HL-60 (cell line): ENCODE measurements around the gene RAB11FIP5.

Experiments
- POLR2AphosphoS5 ChIP-seq: IDR thresholded peaks from 2 replicates; pipeline ENCODE4 v1.6.1; 2012; ENCODE audit warnings: low read depth
- TF ChIP-seq, protein P1 (sequence below): IDR thresholded peaks from one replicate; pipeline ENCODE4 v1.5.1; 2011; ENCODE audit warnings: low read length, control low read depth, inconsistent platforms; ENCODE audit not compliant: insufficient read depth

DNA sequence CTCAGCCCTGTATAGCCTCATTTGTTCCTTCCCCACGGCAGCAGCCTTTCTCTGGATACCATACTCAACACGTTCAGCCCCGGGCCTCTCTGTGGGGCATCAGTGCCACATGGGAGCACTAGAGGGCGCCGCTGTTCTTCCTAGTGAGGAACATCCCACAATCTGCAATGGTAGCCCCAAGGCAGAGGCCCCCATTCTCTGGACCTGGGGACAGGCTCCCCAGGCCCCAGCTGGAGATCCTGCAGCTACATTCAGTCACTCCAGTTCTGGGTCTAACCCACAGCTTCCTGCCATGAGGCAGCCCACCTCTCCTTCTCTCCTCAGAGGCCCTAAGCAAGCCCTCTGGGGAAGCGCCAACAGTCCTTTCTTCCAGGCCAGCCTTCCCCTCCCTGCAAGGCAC is 27.1 kb downstream of the RAB11FIP5 start:
- TF ChIP-seq, protein P1, sequence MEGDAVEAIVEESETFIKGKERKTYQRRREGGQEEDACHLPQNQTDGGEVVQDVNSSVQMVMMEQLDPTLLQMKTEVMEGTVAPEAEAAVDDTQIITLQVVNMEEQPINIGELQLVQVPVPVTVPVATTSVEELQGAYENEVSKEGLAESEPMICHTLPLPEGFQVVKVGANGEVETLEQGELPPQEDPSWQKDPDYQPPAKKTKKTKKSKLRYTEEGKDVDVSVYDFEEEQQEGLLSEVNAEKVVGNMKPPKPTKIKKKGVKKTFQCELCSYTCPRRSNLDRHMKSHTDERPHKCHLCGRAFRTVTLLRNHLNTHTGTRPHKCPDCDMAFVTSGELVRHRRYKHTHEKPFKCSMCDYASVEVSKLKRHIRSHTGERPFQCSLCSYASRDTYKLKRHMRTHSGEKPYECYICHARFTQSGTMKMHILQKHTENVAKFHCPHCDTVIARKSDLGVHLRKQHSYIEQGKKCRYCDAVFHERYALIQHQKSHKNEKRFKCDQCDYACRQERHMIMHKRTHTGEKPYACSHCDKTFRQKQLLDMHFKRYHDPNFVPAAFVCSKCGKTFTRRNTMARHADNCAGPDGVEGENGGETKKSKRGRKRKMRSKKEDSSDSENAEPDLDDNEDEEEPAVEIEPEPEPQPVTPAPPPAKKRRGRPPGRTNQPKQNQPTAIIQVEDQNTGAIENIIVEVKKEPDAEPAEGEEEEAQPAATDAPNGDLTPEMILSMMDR, result peak; percentile 72
- no peak for TF ChIP-seq POLR2AphosphoS5
